SIG-M5 treated with dmso at 0.1 percent for 504 hours (cell line): Measurements from ENCODE around the gene GPR143.
"Not testable (repeated sequence)": the region's sequence is repeated elsewhere in the genome, so short reads cannot be mapped to it uniquely, and the experiment has no call there.

Source experiments
- DNase-seq: peaks from one replicate; lab custom pipeline; 2025; ENCODE audit not compliant: unreplicated experiment; lab: John Stamatoyannopoulos, UW

Gene GPR143

DNA sequence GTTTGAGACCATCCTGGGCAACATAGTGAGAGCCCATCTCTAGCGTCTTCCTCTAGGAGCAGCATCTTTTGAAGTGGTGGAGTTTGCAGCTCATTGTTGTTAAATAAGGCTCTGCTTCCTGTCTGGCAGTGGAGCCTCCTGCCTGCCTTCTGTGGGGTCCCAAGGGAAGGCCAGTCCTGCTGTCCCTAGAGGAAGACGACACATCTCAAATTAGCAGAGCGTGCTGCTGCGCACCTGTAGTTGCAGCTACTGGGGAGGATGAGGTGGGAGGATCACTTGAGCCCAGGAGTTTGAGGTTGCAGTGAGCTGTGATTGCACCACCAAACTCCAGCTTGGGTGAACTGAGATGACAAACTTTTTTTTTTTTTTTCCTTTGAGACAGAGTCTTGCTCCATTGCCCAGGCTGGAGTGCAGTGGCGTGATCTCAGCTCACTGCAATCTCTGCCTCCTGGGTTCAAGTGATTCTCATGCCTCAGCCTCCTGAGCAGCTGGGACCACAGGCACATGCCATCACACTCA is 2.7 kb upstream of the GPR143 start:
- not testable (repeated sequence) for DNase-seq

DNA sequence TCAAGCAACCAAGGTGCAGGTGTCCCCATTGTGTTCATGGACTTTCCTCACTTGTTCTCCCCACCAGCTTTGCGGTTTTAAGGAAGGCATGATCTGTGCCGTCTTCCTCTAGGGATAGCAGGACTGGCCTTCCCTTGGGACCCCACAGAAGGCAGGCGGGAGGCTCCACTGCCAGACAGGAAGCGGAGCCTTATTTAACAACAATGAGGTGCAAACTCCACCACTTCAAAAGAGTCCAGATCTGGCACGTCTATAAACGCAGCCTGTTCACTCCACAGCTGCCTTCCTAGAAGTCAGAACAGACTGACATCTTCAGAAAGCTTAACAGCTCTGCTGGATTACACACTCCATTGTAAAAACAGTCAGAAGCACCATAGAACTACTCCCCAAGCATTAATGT is 1.7 kb upstream of the GPR143 start:
- DNase-seq: no peak

DNA sequence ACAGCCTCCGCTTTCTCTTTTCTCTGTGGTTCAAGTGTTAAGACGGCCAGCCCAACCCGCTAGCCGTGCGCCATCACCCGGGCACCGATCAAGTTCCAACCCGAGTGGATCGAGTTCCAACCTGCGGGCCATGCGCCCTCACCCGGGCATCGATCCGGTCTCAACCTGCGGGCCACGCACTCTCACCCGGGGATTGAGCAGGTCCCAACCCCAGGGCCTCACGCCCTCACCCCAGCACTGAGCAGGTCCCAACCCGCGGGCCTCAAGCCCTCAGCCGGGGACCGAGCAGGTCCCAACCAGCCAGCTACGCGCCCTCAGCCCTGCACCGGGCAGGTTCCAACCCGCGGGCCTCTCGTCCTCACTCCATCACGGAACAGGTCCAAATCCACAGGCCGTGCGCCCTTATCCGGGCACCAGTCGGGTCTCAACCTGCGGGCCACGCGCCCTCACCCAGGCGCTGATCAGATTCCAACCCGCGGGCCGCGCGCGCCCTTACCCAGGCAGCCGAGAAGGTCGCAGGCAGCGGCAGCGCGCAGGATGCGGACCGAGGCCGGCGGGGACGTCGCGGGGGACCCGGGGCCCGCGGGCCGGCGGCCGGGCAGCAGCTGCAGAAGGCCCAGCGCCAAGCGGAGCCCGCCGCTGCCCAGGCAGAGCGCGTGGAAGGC is 443 bp downstream of the GPR143 start:
- DNase-seq: no peak

DNA sequence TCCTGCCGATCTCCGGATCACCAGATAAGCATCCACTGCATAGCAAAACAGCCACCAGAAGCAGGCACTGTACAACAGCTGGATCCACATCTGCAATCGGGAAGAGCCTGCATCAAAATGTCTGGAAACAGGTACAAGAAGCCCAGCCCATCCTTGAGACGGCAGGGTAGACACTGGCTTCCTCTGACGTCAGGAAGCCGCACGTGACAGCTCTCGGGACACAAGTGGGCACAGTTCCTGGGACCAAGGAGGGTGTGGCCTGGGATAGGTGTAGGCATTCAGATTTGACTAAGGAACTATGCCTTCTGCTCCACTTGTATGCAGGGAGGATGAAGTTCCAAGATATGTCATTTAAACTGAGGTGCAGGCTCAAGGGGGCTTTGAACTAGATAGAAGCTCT is 6.3 kb downstream of the GPR143 start:
- DNase-seq: no peak

GRCh38 chrX:9758021-9758638 is 7.5 kb downstream of the GPR143 start:
- DNase-seq: no peak

GRCh38 chrX:9757366-9757765 is 8.3 kb downstream of the GPR143 start:
- no peak for DNase-seq

DNA sequence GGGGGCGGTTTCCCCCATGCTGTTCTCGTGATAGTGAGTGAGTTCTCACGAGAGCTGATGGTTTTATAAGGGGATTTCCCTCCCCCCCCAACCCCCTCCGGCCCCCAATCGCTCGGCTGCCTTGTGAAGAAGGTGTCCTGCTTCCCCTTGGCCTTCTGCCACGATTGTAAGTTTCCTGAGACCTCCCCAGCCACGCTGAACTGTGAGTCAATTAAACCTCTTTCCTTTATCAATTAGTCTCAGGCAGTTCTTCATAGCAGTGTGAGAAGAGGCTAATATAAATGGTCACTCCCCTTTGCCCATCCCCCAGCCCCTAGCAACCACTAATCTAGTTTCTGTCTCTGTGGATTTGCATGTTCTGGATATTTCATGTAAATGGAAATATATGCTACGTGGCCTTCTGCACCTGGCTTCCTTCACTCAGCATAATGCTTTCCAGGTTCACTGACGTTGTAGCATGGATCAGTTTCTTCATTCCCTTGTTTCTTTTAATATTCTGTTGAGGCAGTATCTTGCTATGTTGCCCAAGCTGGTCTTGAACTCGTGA is 16.4 kb downstream of the GPR143 start:
- no peak for DNase-seq

- DNase-seq: no peak
Measured at GRCh38 chrX:9747644-9748043, 18.0 kb downstream of the GPR143 start.

GRCh38 chrX:9746148-9746888 is 19.3 kb downstream of the GPR143 start:
- no peak for DNase-seq

DNA sequence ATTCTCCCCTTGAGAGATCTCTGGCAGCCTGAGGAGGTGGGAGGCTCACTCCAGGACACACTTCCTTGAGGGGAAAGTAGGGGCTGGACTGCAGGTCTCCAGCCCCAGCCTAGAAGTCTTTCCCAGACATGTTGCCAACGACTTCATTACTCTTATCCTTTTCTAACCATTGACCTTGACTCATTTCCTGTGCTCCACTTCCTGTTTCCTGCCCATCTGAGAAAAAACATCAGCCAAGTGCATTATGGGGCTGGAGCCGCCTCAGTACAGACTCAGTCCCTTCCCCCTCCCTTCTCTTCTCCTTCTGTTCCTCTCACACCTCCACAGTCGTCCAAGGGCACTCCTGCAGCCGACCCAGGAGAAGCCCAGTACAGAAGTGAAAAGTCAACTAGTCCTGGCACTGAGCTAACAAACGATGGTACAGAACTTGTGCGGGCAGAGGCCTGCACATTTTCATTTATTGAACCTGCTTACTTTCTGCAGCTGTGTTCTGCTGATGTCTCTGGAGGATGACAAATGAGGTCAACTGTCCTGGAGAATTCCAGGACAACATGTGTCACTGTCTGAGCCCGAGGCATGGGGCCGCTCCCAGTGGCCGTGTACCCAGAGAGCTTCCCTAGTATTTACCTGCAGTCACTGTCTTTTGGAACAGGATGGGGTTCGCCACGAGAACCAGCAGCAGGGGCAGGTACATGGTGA is 20.1 kb downstream of the GPR143 start:
- no peak for DNase-seq

GRCh38 chrX:9739130-9739529 is 26.5 kb downstream of the GPR143 start:
- no peak for DNase-seq

- no peak for DNase-seq
Measured at GRCh38 chrX:9738151-9738550, 27.5 kb downstream of the GPR143 start.

- no peak for DNase-seq
Measured at GRCh38 chrX:9737363-9737762, 28.3 kb downstream of the GPR143 start.

- DNase-seq: no peak
Measured at GRCh38 chrX:9730752-9731151, 34.9 kb downstream of the GPR143 start.

DNA sequence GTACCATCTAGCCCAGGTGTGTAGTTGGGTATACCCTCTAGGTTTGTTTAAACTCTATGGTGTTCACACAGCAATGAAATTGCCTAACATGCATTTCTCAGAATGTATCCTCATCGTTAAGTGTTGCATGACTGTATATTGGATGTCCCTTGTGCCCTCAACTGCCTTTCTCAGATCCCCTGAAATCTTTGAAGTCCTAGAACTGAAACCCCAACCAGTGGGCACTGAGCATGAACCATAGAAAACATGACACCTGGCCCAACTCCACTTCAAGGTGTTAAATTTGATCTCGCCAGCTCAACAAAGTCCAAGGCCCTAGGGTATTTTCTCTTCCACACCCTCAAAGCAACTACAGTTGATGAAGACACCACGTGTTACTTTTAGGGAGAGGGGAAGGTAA is 35.6 kb downstream of the GPR143 start:
- no peak for DNase-seq

- no peak for DNase-seq
Measured at GRCh38 chrX:9729171-9729885, 36.3 kb downstream of the GPR143 start.

DNA sequence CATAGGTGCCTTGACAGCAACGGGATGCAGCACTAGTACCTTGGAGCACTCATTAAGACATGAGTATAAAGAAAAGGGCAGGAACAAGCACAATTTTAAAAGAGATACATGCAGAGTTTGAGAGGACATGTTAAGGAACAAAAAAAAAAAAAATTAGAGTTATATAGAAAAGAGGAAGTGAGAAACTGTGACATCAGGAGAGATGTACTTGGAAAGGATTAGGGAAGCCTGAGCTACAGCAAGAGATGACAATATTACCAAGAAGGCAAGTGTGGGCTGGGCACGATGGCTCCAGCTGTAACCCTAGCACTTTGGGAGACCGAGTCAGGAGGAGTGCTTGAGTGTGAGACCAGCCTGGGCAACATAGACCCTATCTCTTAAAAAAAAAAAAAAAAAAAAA is 37.4 kb downstream of the GPR143 start:
- peak; percentile 41 for DNase-seq

DNA sequence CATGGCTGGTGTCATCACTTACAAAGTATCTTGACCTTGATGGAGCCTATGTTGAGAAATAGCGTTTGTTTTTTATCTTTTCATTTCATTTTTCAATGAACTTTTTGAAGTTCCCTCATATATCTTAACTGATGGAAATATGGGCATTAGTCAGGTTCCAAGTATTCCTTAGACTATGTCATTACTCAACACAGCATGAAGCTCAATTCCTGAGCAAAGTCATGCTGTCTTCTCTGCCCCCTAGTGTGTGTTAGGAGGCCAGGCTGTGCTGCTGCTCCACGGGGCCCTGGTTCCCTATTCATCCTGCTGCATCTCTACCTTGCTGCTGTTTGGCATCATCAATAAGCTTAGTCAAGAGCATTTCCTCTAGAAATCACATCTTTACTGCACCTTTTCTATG is 40.9 kb downstream of the GPR143 start:
- DNase-seq: no peak

DNA sequence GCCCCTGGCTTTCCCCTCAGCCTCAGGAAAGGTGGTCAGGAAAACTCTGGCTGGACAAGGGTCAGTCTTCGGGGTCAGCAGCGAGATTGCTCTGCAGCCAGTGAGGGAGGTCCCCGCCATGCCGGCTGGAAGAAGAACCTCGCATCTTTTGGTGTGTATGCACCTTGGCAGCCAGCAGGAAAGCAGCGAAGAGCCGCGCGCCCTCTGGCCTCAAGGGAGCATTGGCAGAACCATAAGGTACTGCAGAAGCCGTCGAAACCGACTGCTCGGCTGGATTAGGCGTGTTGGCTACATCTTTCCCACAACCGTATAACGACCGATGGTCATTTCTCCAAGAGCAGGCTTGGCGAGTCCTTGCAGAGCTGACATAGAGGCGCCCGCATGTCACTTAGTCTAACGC is 48.3 kb downstream of the GPR143 start:
- DNase-seq: no peak

DNA sequence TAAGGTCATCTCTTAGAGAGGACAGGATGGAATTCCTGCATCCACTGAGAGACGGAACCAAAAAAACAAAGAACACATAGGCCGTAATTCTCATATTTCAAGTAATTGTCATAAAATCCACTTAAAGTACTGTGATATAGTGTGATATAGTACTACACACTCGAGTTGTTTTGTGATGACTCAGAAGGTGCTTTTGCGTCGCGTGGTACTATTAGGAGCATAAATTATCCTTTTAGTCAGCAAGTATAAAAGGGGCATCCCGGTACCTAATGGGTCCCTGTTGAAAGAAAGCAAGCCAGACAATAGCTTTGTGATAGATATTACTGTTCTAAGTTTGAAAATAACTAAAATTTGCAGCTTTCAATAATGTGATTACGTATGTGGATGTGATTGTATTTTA is 55.3 kb downstream of the GPR143 start:
- DNase-seq: no peak
